ENCODE measurements around the gene PLPP4. TPM values are rescaled to one million over a fixed set of nuclear protein-coding genes. Genes with fewer than 3 reads are reported as not detected.

PLPP4 gene
- total RNA-seq, 4 donors from 2014 or later = 0.60 TPM; not detected in 3

DNA sequence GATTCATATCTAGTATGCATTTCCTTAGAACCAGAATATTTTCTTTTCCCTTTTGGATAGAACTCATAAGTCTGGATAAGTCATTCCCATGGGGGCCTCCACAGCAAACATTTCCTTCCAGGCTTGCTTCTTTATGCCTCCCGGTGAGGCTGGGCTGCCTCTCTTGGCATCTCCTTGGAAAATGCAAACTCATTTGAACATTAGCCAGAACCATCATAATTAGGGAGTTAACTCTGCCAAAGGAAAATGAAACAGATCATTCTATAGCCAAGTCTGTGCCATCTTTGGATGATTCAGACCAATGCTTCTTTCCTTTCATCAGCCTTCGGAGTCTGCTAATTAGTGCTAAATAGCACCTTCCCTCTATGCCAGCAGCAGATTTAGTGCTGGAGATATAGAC lies 81.1 kb downstream of the PLPP4 start:
- no peak overlapping the region for H3K27ac ChIP-seq
- no peaks in the 10 kb centered on the region for H3K27me3 ChIP-seq
- no peak for DNase-seq (ENCODE audit: low spot score in 2 of 2)
- 29% methylated on average over 2 of the region's 2 CpGs for WGBS
- H3K4me1 ChIP-seq = no peaks in the 10 kb centered on the region
- H3K36me3 ChIP-seq = no peaks in the 10 kb centered on the region
- no peak overlapping the region for H3K4me3 ChIP-seq
- H3K9me3 ChIP-seq = no peaks in the 10 kb centered on the region
- no peak for TF ChIP-seq EP300 (IDR thresholded peaks at IDR 0.05)
- no peak for TF ChIP-seq POLR2AphosphoS5 (IDR thresholded peaks at IDR 0.05)
- TF ChIP-seq, protein P1, sequence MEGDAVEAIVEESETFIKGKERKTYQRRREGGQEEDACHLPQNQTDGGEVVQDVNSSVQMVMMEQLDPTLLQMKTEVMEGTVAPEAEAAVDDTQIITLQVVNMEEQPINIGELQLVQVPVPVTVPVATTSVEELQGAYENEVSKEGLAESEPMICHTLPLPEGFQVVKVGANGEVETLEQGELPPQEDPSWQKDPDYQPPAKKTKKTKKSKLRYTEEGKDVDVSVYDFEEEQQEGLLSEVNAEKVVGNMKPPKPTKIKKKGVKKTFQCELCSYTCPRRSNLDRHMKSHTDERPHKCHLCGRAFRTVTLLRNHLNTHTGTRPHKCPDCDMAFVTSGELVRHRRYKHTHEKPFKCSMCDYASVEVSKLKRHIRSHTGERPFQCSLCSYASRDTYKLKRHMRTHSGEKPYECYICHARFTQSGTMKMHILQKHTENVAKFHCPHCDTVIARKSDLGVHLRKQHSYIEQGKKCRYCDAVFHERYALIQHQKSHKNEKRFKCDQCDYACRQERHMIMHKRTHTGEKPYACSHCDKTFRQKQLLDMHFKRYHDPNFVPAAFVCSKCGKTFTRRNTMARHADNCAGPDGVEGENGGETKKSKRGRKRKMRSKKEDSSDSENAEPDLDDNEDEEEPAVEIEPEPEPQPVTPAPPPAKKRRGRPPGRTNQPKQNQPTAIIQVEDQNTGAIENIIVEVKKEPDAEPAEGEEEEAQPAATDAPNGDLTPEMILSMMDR (IDR thresholded peaks at IDR 0.05) = no peak
- TF ChIP-seq POLR2A (IDR thresholded peaks at IDR 0.05) = no peak

DNA sequence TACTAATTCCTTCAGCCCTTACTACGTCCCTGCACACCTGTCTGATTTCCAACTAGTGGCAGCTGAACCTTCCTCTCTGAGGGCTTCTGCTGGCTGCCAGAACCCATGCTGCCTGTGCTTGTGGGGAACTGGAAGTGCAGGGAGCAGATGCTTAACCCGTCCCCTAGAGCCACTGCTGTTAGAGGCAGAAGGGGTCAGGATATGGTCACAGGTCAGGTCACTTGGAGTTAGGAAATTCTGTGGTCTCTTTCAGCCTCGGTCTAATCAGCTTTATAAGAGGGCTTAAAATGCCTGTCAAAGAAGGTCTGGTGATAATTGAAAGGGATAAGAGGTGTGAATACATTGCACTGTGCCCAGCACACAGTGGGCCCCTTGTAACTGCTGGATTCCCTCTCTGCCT lies 82.0 kb downstream of the PLPP4 start:
- H3K27ac ChIP-seq = no peak overlapping the region
- no peak overlapping the region for H3K4me3 ChIP-seq
- TF ChIP-seq POLR2A (IDR thresholded peaks at IDR 0.05) (no peak), EP300 (IDR thresholded peaks at IDR 0.05) (no peak), POLR2AphosphoS5 (IDR thresholded peaks at IDR 0.05) (no peak)
- TF ChIP-seq, protein P1 (IDR thresholded peaks at IDR 0.05) = no peak
- DNase-seq (ENCODE audit: low spot score in 2 of 2) = no peak
- 63% methylated on average over 3 of the region's 3 CpGs for WGBS
- no peaks in the 10 kb centered on the region for H3K36me3 ChIP-seq
- H3K27me3 ChIP-seq = no peaks in the 10 kb centered on the region
- no peaks in the 10 kb centered on the region for H3K9me3 ChIP-seq
- no peaks in the 10 kb centered on the region for H3K4me1 ChIP-seq

DNA sequence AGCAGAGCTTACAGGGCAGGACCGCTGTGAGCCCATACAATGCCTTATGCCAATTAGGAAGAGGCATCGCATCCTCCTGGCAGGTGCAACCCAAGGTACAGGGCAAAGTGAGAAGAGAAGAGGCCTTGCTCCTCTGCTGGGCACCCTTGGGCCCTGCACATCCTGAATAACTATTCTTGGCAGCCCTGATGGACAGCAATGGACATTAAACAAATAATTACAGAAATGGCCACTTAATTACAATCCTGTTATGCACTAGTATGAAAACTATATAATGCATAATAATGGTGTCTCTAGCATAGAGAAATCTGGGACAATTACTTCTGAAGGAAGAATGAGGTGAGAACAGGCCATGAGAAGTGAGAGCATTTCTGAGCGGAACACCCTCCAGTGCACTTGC lies 83.5 kb downstream of the PLPP4 start:
- H3K4me3 ChIP-seq = no peak overlapping the region
- H3K9me3 ChIP-seq = no peaks in the 10 kb centered on the region
- H3K27ac ChIP-seq = no peak overlapping the region
- no peaks in the 10 kb centered on the region for H3K27me3 ChIP-seq
- TF ChIP-seq POLR2AphosphoS5 (IDR thresholded peaks at IDR 0.05) (no peak), EP300 (IDR thresholded peaks at IDR 0.05) (no peak), POLR2A (IDR thresholded peaks at IDR 0.05) (no peak)
- TF ChIP-seq, protein P1 (IDR thresholded peaks at IDR 0.05) = no peak
- DNase-seq (ENCODE audit: low spot score in 2 of 2) = no peak
- no peaks in the 10 kb centered on the region for H3K4me1 ChIP-seq
- no peaks in the 10 kb centered on the region for H3K36me3 ChIP-seq
- WGBS = 98% methylated on average over 3 of the region's 3 CpGs

DNA sequence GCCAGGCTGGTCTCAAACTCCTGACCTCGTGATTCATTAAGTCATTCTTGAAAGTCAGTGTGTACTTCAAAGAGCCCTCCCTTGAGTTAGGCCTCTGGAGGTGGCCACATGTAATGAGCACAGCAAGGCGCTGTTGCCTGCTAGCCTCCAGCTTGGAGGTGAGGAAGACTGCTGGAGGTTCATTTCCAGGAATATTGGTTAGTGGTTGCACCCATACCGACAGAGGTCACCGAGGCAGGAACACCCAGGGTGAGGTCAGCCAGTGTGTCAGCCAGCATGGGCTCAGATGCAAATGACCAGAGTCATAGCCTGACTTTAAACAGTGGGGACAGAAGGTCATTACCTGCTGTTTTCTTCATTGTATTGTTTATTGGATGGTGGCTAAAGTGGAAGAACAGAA lies 85.0 kb downstream of the PLPP4 start:
- no peaks in the 10 kb centered on the region for H3K27me3 ChIP-seq
- no peaks in the 10 kb centered on the region for H3K36me3 ChIP-seq
- no peak for TF ChIP-seq POLR2A (IDR thresholded peaks at IDR 0.05)
- TF ChIP-seq EP300 (IDR thresholded peaks at IDR 0.05) = no peak
- no peak for TF ChIP-seq POLR2AphosphoS5 (IDR thresholded peaks at IDR 0.05)
- TF ChIP-seq, protein P1 (IDR thresholded peaks at IDR 0.05) = no peak
- H3K9me3 ChIP-seq = no peaks in the 10 kb centered on the region
- H3K4me3 ChIP-seq = no peak overlapping the region
- H3K4me1 ChIP-seq = no peaks in the 10 kb centered on the region
- H3K27ac ChIP-seq = no peak overlapping the region
- no peak for DNase-seq (ENCODE audit: low spot score in 2 of 2)
- 96% methylated on average over 2 of the region's 4 CpGs for WGBS

DNA sequence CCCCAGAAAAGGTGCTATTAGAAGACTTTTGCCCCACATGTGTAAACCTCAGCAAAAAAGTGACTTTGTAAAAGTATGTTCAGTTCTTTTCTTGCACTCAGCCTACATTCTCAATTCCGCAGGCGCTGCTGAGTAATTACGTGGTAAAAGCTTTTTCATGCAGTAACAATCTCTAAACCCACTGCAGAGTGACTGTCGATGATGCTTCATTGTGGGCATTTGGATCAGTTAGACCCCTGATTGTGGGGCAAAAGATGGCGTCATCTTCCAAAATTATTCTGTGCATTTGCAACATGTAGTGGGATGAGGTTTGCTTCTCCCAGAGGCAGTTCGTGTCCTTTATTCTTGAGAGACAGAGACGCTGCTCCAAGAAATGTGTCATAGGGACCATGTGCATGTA lies 85.6 kb downstream of the PLPP4 start:
- Histone ChIP-seq H3K27ac (no peak overlapping the region), H3K9me3 (no peaks in the 10 kb centered on the region), H3K4me3 (no peak overlapping the region), H3K27me3 (no peaks in the 10 kb centered on the region), H3K36me3 (no peaks in the 10 kb centered on the region), H3K4me1 (no peaks in the 10 kb centered on the region)
- DNase-seq (ENCODE audit: low spot score in 2 of 2) = no peak
- over 99% methylated on average over 7 of the region's 7 CpGs for WGBS
- TF ChIP-seq POLR2A (IDR thresholded peaks at IDR 0.05) = no peak
- TF ChIP-seq EP300 (IDR thresholded peaks at IDR 0.05) = no peak
- TF ChIP-seq, protein P1 (IDR thresholded peaks at IDR 0.05) = no peak
- no peak for TF ChIP-seq POLR2AphosphoS5 (IDR thresholded peaks at IDR 0.05)

All from suprapubic skin (tissue), 4 donors.